D721Med (cell line): Measurements from ENCODE around the gene LRMDA.

Experiments used
- DNase-seq: peaks from one replicate; pipeline ENCODE4 v3.0.0; 2011; ENCODE audit warnings: low spot score; ENCODE audit not compliant: insufficient read length
- FAIRE-seq: peaks from 2 replicates; lab custom pipeline; 2011; peaks lifted over from hg19 to GRCh38; lab: Jason Lieb, UNC
- TF ChIP-seq, protein P1 (sequence below): IDR thresholded peaks from 2 replicates; pipeline ENCODE4 v1.5.1; 2012; ENCODE audit warnings: mild to moderate bottlenecking, control low read depth; ENCODE audit not compliant: insufficient read depth; ENCODE audit errors: missing control alignments

LRMDA gene

GRCh38 chr10:76284351-76284750, 852.9 kb downstream of the LRMDA start:
- TF ChIP-seq, protein P1, sequence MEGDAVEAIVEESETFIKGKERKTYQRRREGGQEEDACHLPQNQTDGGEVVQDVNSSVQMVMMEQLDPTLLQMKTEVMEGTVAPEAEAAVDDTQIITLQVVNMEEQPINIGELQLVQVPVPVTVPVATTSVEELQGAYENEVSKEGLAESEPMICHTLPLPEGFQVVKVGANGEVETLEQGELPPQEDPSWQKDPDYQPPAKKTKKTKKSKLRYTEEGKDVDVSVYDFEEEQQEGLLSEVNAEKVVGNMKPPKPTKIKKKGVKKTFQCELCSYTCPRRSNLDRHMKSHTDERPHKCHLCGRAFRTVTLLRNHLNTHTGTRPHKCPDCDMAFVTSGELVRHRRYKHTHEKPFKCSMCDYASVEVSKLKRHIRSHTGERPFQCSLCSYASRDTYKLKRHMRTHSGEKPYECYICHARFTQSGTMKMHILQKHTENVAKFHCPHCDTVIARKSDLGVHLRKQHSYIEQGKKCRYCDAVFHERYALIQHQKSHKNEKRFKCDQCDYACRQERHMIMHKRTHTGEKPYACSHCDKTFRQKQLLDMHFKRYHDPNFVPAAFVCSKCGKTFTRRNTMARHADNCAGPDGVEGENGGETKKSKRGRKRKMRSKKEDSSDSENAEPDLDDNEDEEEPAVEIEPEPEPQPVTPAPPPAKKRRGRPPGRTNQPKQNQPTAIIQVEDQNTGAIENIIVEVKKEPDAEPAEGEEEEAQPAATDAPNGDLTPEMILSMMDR, result no peak
- FAIRE-seq, result no peak
- no peak for DNase-seq

DNA sequence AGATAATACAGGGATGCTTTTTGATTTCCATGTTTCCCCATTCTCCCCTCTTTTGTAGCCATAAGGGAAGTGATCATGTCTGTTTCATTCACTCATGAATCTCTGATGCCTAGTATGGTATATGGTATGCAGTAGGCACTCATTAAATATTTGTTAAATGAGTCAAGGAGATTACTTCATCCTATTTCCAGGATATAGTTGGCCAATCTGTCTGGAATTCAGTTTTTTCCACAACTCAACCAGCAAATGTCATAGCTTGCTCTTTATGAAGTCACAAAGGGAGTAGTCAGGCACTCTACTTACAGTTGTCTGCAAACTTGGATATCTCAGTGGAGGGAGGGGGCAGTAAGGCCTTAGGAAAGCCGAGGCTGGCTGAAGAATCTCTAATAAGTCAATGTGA, 853.6 kb downstream of the LRMDA start:
- TF ChIP-seq, protein P1, result no peak
- DNase-seq (no peak), FAIRE-seq (no peak)

- DNase-seq (no peak), FAIRE-seq (no peak)
- TF ChIP-seq, protein P1, result no peak
Observed at GRCh38 chr10:76285515-76285914, 854.1 kb downstream of the LRMDA start.

GRCh38 chr10:76286536-76286935, 855.1 kb downstream of the LRMDA start:
- no peak for DNase-seq
- TF ChIP-seq, protein P1, result no peak
- FAIRE-seq, result no peak

GRCh38 chr10:76287856-76288255, 856.4 kb downstream of the LRMDA start:
- FAIRE-seq, result no peak
- DNase-seq, result no peak
- TF ChIP-seq, protein P1, result no peak

GRCh38 chr10:76291175-76291574, 859.8 kb downstream of the LRMDA start:
- TF ChIP-seq, protein P1, result no peak
- FAIRE-seq (no peak), DNase-seq (no peak)

DNA sequence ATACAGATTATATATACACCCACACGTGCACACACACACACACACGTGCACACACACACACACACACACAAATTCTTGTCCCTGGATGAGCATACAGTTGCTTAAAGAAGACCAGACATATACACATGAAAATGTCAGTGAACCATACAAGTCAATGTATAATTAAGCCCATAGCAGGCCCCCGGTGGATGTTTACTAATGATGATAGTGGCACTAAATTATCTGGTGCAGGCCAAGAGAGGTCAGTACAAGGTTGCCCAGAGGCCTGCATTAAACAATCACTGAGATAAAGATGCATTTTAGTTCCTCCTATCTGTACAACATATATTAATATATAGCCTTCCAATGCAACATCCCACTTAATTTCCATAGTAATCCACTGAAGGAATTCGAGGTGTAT, 860.5 kb downstream of the LRMDA start:
- TF ChIP-seq, protein P1, result no peak
- FAIRE-seq (no peak), DNase-seq (no peak)
